ENCODE measurements around the gene MLPH.

DNA sequence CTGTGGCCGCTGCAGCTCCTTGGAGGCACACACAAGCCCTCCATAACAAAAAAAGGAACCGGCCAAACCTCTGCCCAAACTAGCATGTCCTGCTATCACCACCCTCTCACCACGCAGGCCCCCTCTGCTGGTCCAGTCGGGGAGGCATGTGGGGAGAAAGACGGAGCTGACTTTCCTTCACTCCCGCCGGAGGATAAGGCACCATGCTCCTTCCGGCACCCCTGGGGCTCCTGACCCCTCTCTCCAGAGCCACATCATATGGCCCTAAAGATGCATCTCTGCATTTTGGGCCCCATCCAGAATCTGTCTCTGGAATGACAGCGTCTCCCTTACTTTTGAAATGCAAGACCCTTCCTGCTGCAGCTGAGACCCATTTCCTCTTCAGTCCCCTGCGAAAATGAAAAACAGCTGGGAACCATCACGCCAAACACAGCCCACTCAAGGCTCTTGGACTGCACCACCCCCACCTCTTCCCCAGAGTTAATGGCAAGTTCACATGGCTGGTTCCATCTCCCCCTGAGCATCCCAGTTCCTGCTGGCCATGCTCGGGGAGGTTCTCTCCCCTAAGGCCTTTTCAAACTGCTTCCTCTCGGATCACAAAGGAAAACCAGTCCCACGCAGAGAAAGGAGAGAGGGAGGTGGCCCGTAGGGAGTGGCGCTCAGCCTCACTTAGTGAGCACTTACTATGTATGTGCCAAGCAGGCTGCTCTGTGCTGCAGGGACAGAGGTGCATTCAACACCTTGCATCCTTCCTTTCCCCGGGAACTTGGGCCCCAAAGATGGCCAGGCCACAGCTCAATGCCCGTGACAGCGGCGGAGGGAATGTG lies 35.2 kb upstream of the MLPH start:
- TF ChIP-seq POLR2A (IDR thresholded peaks at IDR 0.05; ENCODE audit: low read length) (no peak), GATA1 (IDR thresholded peaks at IDR 0.05; ENCODE audit: low read depth, low read length) (no peak)

All from erythroblast (primary cell).